ENCODE measurements around the gene TPH2.

The TPH2 gene

GRCh38 chr12:72010356-72010755, 71.7 kb downstream of the TPH2 start:
- Histone ChIP-seq H3K27me3 (ENCODE audit: insufficient read depth, low read length, poor library complexity) (peaks cover 10% of the 10 kb centered on the region), H4K20me1 (ENCODE audit: insufficient read depth, low read length) (no peaks in the 10 kb centered on the region), H2AFZ (ENCODE audit: low read depth, low read length) (no peak overlapping the region), H3K36me3 (ENCODE audit: insufficient read depth, low read length) (no peaks in the 10 kb centered on the region), H3K4me3 (ENCODE audit: low read depth in 1 of 2, low read length in 2 of 2) (no peak overlapping the region), H3K27ac (ENCODE audit: low read length) (no peak overlapping the region), H3K9me3 (ENCODE audit: insufficient read depth, low read length, severe bottlenecking) (no peaks in the 10 kb centered on the region), H3K9ac (ENCODE audit: low read depth, low read length) (no peak overlapping the region), H3K4me2 (ENCODE audit: insufficient read depth, low read length) (no peak overlapping the region), H3K79me2 (ENCODE audit: insufficient read depth, low read length) (no peaks in the 10 kb centered on the region), H3K4me1 (ENCODE audit: insufficient read depth, low read length) (peaks cover 6% of the 10 kb centered on the region)
- TF ChIP-seq CTCF (IDR thresholded peaks at IDR 0.05; ENCODE audit: borderline replicate concordance, extremely low read depth, low read length, poor library complexity, severe bottlenecking) (no peak), EZH2 (IDR thresholded peaks at IDR 0.05; ENCODE audit: borderline replicate concordance, low read depth, low read length, severe bottlenecking) (no peak)
- ATAC-seq (ENCODE audit: insufficient read depth, low read depth): no peak
- DNase-seq: no peak

GRCh38 chr12:72011374-72011773, 72.7 kb downstream of the TPH2 start:
- Histone ChIP-seq H2AFZ (ENCODE audit: low read depth, low read length) (no peak overlapping the region), H3K79me2 (ENCODE audit: insufficient read depth, low read length) (no peaks in the 10 kb centered on the region), H3K27ac (ENCODE audit: low read length) (no peak overlapping the region), H4K20me1 (ENCODE audit: insufficient read depth, low read length) (no peaks in the 10 kb centered on the region), H3K27me3 (ENCODE audit: insufficient read depth, low read length, poor library complexity) (peaks cover 6% of the 10 kb centered on the region), H3K4me2 (ENCODE audit: insufficient read depth, low read length) (no peak overlapping the region), H3K4me3 (ENCODE audit: low read depth in 1 of 2, low read length in 2 of 2) (no peak overlapping the region), H3K4me1 (ENCODE audit: insufficient read depth, low read length) (peaks cover 6% of the 10 kb centered on the region), H3K9ac (ENCODE audit: low read depth, low read length) (no peak overlapping the region), H3K9me3 (ENCODE audit: insufficient read depth, low read length, severe bottlenecking) (no peaks in the 10 kb centered on the region), H3K36me3 (ENCODE audit: insufficient read depth, low read length) (no peaks in the 10 kb centered on the region)
- no peak for TF ChIP-seq EZH2 (IDR thresholded peaks at IDR 0.05; ENCODE audit: borderline replicate concordance, low read depth, low read length, severe bottlenecking)
- no peak for TF ChIP-seq CTCF (IDR thresholded peaks at IDR 0.05; ENCODE audit: borderline replicate concordance, extremely low read depth, low read length, poor library complexity, severe bottlenecking)
- ATAC-seq (ENCODE audit: insufficient read depth, low read depth) (no peak), DNase-seq (no peak)

- H3K27me3 ChIP-seq (ENCODE audit: insufficient read depth, low read length, poor library complexity): no peaks in the 10 kb centered on the region
These were observed 74.2 kb downstream of the TPH2 start for GRCh38 chr12:72012874-72013273.

More at GRCh38 chr12:72012874-72013273, 74.2 kb downstream of the TPH2 start:
- peaks cover 6% of the 10 kb centered on the region for H3K4me1 ChIP-seq (ENCODE audit: insufficient read depth, low read length)
- H3K4me2 ChIP-seq (ENCODE audit: insufficient read depth, low read length): no peak overlapping the region
- no peaks in the 10 kb centered on the region for H4K20me1 ChIP-seq (ENCODE audit: insufficient read depth, low read length)
- no peak overlapping the region for H3K4me3 ChIP-seq (ENCODE audit: low read depth in 1 of 2, low read length in 2 of 2)
- TF ChIP-seq EZH2 (IDR thresholded peaks at IDR 0.05; ENCODE audit: borderline replicate concordance, low read depth, low read length, severe bottlenecking) (no peak), CTCF (IDR thresholded peaks at IDR 0.05; ENCODE audit: borderline replicate concordance, extremely low read depth, low read length, poor library complexity, severe bottlenecking) (no peak)
- H3K36me3 ChIP-seq (ENCODE audit: insufficient read depth, low read length): no peaks in the 10 kb centered on the region
- H2AFZ ChIP-seq (ENCODE audit: low read depth, low read length): no peak overlapping the region
- H3K9me3 ChIP-seq (ENCODE audit: insufficient read depth, low read length, severe bottlenecking): no peaks in the 10 kb centered on the region
- ATAC-seq (ENCODE audit: insufficient read depth, low read depth) (no peak), DNase-seq (no peak)
- no peak overlapping the region for H3K27ac ChIP-seq (ENCODE audit: low read length)
- no peak overlapping the region for H3K9ac ChIP-seq (ENCODE audit: low read depth, low read length)
- H3K79me2 ChIP-seq (ENCODE audit: insufficient read depth, low read length): no peaks in the 10 kb centered on the region

All from DND-41 (cell line).